Activated effector memory CD4-positive, alpha-beta T cell treated with anti-CD3 and anti-CD28 coated beads, Interleukin-2, amount 50 U/mL, for 16 hours (primary cell): ENCODE results near the gene DBF4.
"Not testable (repeated sequence)": the region's sequence is repeated elsewhere in the genome, so short reads cannot be mapped to it uniquely, and the experiment has no call there.

ENCODE experiments used
- DNase-seq: peaks from one replicate; pipeline ENCODE4 v3.0.0-alpha.2; 2020

The DBF4 gene

DNA sequence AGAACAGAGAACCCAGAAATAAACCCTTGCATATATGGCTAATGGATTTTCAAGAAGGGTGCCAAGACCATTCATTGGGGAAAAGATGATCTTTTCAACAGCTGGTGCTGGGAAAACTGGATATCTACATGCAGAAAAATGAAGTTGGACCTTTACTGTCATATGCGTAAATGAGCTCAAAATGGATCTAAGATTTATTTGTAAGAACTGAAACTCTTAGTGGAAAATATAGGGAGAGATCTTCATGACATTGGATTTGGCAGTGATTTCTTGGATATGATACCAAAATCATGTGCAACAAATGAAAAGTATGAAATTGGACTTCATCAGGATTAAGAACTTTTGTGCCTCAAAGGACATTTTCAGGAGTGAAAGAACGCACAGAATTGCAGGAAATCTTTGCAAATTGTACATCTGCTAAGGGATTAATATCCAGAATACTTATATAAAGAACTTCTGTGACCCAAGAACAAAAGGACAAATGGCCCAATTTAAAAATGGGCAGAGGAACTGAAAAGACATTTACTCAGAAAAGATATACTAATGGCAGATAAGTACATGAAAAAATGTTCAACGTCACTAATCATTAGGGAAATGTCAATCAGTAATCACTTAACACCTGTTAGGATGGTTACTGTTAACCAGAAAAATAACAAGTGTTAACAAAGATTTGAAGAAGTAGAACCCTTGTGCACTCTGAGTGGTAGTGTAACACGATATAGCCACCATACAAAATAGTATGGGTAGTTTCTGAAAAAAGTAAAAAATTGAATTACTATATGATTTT is 6.1 kb downstream of the DBF4 start:
- no peak for DNase-seq

DNA sequence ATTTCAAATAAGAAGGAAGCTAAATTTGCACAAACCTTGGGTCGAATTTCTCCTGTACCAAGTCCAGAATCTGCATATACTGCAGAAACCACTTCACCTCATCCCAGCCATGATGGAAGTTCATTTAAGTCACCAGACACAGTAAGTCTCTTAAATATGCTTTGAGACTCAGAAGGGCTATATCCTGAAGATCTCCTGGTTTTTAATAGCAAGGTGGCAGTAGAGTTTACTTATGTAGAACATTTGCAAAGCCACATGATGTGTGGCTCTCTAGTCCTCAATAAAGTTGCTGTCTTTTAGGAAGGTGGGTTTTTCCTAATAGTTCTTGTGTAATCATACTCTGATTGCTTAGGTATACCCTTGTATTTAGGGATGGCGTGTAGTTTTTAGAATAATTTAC is 8.7 kb downstream of the DBF4 start:
- DNase-seq: no peak

DNA sequence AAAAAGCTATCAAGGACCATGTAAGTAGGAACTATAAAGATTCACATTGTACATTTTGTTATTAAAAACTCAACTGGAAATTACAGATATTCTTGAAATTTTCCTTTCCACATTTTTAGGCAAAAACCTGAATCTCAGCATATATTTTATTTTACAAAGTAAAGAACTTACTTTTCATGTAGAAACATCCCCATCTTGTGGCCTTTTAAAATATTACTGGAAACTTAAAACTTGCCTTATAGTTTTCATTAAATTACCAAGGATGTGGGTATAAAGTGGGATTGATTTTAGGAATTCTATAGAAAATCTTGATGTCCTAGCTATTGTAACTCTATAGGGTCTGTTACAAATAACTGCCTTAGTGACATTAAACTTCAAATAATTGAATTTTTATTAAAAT is 10.6 kb downstream of the DBF4 start:
- no peak for DNase-seq

DNA sequence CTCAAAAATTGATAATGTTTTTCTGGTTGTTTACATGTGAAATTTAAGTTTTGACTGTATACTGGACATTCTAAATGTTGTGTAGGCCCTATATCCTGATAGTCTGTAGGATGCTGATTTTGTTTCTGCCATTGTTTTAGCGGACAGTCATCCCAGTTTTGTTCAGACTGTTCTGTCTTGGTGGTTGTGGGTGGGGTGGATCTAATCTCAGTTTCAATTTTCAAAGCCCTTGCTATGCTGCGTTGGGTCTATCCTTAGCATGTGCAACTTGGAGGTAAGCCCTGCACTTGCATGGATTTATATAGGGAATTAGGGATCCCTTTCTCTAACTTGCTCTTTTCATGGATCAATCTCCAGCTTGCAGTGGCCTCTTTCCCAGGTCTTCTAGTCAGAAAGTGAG is 19.1 kb downstream of the DBF4 start:
- DNase-seq: no peak

DNA sequence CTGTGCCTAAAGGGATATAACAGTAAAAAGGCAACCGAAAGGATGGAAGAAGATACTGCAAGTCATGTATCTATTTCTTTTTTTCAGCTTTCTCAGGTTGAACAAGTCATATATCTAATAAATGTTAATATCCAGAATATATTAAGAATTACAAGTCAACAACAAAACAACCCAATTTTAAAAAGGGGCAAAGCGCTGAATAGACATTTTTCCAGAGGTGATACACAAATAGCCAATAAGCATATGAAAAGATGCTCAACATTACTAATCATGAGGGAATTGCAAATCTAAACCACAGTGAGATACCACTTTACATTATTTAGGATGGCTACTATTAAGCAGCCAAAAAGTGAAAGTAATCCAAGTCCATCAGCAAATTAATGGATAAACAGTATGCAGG is 23.0 kb downstream of the DBF4 start:
- no peak for DNase-seq

DNA sequence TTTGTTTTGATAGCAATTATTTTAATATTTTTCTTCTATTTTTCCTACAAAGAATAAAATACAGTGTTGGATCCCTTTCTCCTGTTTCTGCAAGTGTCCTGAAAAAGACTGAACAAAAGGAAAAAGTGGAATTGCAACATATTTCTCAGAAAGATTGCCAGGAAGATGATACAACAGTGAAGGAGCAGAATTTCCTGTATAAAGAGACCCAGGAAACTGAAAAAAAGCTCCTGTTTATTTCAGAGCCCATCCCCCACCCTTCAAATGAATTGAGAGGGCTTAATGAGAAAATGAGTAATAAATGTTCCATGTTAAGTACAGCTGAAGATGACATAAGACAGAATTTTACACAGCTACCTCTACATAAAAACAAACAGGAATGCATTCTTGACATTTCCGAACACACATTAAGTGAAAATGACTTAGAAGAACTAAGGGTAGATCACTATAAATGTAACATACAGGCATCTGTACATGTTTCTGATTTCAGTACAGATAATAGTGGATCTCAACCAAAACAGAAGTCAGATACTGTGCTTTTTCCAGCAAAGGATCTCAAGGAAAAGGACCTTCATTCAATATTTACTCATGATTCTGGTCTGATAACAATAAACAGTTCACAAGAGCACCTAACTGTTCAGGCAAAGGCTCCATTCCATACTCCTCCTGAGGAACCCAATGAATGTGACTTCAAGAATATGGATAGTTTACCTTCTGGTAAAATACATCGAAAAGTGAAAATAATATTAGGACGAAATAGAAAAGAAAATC is 31.0 kb downstream of the DBF4 start:
- DNase-seq: not testable (repeated sequence)

DNA sequence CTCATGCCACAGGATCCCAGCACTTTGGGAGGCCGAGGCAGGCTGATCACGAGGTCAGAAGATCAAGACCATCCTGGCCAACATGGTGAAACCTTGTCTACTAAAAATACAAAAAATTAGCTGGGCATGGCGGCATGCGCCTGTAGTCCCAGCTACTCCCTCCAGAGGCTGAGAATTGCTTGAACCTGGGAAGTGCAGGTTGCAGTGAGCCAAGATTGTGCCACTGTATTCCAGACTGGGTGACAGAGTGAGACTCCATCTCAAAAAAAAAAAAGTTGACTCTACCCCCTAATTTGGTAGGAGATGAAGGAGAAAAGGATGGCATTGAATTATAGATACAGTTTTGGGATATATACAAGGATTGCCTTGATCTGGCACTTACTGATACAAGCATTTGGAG is 32.5 kb downstream of the DBF4 start:
- not testable (repeated sequence) for DNase-seq

DNA sequence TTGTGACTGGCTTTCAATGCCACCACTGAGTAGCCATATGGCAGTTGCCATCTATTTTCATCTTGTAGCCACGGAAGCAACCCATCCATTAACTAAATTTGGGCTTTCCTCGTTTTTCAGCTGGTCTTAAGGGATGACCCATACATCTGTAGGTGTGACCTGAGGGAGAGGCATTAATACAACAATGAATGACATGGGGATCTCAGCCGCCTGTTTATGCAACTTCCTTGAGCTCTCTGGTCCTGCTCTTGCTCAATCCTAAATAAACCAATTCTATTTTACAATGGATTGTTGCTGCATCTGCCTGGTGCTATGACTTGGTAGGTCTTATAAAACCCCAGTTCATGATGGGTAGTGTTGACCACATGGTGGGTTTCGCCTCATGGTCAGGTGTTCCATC is 35.8 kb downstream of the DBF4 start:
- no peak for DNase-seq

DNA sequence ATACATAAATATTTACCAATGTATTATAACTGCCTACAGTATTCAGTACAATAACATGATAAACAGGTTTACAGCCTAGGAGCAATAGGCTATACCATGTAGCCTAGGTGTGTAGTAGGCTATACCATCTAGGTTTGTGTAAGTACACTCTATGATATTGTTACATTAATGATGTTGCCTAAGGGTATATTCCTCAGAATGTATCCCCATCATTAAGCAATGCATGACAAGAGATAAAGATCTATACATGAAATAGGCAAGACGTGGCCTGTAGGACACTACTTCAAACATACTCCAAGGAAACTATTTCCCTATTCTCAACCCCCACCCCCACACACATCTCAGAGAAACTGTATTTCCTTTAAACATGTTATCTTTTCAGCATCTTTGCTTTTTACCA is 42.4 kb downstream of the DBF4 start:
- no peak for DNase-seq

DNA sequence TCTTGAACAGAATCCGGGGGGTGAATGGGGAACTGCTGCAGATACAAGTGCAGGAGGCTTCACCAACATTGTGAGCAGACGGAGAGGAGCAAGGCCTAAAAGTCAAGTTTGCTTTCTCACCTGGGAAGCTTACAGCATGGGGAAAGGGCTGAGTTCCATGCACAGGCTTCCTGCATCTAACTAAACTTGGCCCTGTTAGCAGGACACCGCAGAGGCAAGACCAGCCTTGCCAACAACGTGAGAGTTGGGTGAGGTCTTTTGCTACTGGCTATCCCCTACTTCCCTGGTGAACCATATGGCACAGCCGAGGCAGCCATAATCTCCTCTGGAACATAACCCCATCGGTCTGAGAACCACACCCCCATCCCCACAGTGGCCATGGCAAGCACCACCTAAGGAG is 43.6 kb downstream of the DBF4 start:
- DNase-seq: no peak

DNA sequence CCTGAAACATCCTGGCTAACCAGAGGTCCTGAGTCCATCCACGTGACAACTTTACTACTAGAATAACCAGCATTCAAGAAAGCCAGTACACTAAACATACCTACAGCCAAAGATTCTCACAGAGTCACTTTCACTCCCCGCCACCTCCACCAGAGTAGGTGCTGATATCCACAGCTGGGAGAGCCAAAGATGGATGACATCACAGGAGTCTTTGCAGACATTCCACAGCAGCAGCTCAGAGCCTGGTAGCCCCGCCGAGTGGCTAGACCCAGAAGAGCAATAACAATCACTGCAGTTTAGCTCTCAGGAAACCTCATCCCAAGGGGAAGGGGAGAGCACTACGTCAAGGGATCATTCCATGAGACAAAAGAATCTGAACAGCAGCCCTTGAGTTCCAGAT is 44.3 kb downstream of the DBF4 start:
- no peak for DNase-seq

DNA sequence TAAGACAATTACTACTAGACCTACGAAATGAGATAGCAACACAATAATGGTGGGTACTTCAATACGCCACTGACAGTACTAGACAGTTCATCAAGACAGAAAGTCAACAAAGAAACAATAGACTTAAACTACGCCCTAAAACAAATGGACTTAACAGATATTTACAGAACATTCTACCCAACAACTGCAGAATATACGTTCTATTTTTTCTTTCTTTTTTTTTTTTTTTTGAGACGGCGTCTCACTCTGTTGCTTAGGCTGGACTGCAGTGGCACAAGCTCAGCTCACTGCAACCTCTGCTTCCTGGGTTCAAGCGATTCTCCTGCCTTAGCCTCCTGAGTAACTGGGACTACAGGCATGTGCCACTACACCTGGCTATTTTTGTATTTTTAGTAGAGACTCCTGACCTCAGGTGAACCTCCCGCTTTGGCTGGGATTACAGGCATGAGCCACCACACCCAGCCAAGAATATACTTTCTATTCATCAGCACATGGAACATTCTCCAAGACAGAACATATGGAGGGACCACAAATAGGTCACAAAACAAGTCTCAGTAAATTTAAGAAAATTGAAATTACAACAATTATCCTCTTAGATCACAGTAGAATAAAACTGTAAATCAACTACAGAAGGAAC is 46.6 kb downstream of the DBF4 start:
- DNase-seq: not testable (repeated sequence)

DNA sequence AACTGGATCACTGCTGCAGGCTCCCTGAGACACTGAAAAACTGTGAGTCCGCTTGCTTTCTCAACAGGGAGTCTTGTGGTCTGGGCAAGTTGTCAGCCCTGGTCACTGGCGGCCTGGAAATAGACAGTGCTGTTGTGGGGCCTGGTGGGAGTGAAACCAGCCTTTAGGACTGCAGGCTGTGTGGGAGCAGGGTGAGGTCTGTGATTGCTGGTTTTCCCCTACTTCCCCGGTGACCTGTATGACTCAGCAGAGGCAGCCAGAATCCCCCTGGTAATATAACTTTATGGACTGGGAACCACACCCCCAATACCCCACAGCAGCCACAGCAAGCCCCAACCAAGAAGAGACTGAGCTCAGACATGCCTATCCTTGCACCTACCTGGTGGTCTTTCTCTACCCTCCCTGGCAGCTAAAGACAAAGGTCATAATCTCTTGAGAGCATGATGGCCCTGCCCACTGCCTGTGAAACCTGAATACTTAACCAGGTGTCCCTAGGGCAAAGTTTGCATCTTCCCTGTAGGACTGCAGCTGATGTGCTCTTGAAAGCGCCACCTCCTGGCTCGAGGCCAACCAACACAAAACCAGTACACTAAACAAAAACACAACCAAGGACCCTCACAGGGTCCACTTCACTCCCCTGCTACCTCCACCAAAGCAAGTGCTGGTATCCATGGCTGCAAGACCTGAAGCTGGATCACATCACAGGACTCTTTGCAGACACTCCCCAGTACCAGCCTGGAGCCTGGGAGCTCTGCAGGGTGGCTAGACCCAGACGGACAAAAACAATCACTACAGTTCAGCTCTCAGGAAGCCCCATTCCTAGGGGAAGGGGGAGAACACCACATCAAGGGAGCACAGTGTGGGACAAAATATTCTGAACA is 50.5 kb downstream of the DBF4 start:
- no peak for DNase-seq

DNA sequence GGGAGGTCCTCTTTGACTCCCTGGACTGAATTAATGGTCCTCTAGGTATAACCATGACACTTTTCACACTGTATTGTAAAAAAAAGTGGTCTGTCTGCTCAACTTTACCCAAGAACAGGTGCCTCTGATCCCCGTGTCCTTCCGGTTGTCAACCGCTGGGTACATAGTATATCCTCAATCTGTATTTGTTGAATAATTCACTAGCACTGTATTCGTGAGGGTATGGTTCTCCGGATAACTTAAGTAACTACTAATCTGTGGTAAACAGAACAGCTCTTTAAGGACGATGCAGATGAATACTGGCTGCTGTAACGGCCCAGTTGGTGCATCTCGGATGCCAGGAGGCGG is 57.3 kb downstream of the DBF4 start:
- DNase-seq: no peak

DNA sequence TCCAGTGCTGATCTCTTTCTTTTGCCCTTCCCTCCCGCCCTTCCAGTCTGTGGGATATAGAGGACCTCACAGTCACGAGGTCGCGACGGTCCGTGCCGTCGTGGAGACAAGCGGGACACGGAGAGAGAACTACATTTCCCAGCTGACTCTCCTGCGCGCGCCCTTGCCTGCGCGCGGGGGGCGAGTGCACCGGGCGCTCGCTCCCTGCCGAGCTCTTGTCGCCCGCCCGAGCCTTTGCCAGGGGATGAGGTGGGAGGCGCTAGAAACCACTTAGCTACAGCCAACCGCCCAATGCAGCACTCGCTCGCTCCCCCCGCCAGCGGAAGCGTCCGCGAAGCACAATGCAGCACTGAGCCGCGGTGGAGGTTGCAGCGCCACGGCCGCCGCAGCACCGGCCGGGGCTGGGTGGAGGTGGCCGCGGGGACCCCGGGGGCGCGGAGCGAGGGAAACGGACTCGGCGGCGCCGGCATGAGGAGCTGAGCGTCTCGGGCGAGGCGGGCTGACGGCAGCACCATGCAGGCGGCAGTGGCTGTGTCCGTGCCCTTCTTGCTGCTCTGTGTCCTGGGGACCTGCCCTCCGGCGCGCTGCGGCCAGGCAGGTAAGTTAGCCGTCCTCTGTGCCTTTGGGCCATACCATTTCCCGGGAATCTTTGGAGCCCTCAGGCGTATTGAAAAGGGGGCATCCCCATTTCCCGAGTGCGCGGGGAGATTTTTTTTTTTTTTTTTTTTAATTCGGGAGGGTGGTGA is 57.8 kb downstream of the DBF4 start, which contains the start of gene ADAM22:
Gene ADAM22, plus strand, starts transcription at position 299 of the 746 bp plus-strand sequence. Its CDS starts 215 bp downstream, at position 514.
- DNase-seq: peak; percentile 91

DNA sequence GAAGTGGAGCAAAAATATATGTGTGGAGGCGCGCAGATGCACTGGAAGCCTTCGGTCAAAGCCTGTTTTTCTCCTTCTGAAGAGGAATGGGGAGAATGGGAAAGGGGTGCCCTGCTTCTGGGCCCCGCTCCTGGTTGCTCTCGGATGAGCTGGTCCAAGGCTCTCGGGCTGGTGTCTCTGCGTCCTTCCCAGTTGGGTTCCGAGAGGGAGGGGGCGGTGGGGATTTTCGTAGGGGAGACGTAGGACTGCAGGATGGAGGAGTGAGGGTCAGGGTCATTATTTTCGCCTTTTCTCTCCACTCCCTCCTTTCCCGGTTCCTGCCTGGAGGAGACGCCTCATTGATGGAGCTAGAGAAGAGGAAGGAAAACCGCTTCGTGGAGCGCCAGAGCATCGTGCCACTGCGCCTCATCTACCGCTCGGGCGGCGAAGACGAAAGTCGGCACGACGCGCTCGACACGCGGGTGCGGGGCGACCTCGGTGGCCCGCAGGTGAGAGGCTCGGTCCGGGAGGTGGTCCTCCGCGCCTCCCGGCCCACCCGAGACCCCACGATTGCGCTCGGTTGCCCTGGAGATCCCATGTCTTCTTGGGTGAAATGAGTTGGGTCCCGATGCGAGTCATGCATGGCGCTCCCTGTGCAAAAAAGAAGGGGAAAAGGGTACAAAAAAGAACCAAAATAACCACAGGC is 58.5 kb downstream of the DBF4 start:
- DNase-seq: peak; percentile 67

DNA sequence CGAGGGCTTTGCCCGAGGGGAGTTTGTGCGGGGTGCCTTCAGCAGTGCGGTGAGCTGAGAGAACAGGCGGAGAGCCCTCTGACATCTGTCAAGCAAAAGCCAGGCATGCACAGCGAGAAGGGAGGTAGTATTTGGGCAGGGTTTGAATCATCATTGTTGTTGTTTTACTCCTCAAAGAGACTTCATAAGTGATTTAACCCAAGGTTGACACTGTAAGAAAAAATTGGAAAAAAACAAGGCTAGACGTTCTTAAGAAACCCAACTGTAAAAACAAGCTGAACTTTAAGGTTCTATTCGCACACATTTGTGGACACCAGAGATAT is 59.1 kb downstream of the DBF4 start:
- no peak for DNase-seq

DNA sequence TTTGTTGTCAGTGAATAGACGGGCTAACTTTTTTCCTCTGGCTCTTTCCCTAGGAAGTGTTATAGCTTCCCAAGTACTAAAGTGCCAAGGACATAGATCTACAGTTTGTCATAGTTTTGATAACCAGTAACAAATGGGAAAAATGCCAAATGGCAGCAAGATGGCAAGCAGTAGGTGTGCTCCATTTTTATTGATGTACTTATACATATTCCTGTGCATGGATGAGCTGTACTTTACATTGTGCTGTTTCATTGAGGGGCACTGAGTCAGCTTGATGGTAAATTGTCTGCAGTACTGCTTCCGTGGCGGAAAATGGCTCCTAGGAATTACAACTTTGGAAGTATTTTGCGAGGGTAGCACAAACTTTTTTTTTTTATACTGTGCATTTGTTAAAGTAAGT is 64.8 kb downstream of the DBF4 start:
- DNase-seq: no peak

DNA sequence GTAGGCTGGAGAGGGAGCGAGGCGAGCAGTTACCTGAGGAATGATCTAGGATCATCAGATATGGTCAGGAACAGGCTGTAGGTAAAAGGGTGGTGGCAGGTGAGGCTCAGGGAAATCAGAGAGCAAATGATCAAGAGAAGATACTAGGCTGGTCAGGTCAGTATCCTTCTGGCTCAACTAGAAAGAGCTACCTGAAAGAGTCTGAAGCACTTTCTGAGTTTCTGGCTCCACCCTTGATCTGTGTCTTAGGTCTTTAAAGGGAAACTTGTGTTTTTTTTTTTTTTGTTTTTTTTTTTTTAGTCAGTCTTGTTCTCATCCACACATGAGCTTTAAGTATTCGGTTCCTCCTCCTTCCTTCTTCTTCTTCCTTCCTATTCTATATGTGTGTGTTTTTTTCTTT is 68.3 kb downstream of the DBF4 start:
- DNase-seq: no peak

DNA sequence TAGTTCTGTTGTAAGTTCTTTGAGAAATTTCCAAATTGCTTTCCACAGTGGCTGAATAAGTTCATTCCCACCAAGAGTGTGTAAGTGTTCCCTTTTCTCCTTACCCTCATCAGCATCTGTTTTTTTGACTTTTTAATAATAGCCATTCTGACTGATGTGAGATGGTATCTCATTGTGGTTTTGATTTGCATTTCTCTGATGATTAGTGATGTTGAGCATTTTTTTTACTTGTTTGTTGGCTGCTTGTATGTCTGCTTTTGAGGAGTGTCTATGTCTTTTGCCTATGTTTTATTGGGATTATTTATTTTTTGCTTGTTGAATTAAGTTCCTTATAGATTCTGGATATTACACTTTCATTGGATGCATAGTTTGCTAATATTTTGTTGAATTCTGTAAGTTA is 69.6 kb downstream of the DBF4 start:
- DNase-seq: not testable (repeated sequence)

DNA sequence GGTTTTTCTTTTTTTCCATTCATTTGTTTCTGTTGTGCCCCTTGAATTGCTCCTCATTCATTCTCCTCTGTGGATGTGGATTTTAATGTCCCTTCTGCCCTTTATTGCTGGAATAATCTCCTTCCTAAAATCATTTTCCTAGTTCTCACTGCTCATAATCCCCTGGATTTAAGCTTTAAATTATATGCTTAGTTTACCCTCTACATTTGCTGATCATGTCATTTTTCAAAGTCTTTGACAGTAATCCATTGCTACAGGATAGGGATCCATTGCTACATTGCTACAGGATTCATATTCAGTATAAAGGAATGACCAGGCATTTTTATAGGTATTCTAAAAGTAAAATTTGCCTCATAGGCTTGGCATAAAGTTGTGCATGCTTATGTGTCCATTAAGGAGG is 72.1 kb downstream of the DBF4 start:
- no peak for DNase-seq
